Heart left ventricle (tissue), 16 donors: ENCODE data around the gene POTEM. TPM values are rescaled to one million over a fixed set of nuclear protein-coding genes. Genes with fewer than 3 reads are reported as not detected.
"Not testable (repeated sequence)": the region's sequence is repeated elsewhere in the genome, so short reads cannot be mapped to it uniquely, and the experiment has no call there.

Source experiments
- ATAC-seq, 4 donors: fragments of 200-7000 bp; cut with Tn5 transposase; one replicate each; pipeline ENCODE4 v1.9.1; 2020 to 2022; ENCODE audit warnings: moderate library complexity in 4 of 4, mild to moderate bottlenecking in 3 of 4, moderate number of reproducible peaks in 1 of 4
- DNase-seq, 5 donors: peaks; one replicate each; pipeline ENCODE4 v3.0.0-alpha.2; 2020
- H3K27ac ChIP-seq, 12 donors: fragments of 200-600 bp; sonication (generic) in 4 of 12; one replicate each; pipeline versions ENCODE4 v1.5.0 to v1.8.0; 2016 to 2022; ENCODE audit warnings: mild to moderate bottlenecking in 2 of 12
- H3K27me3 ChIP-seq, 9 donors: fragments of 200-600 bp; sonication (generic) in 2 of 9; one replicate each; pipeline versions ENCODE4 v1.5.1 to v1.8.0; 2016 to 2022; ENCODE audit warnings: mild to moderate bottlenecking in 3 of 9
- H3K36me3 ChIP-seq, 9 donors: fragments of 200-600 bp; sonication (generic) in 2 of 9; one replicate each; pipeline versions ENCODE4 v1.5.0 to v1.8.0; 2018 to 2022; ENCODE audit warnings: mild to moderate bottlenecking in 2 of 9
- H3K4me1 ChIP-seq, 12 donors: fragments of 200-600 bp; sonication (generic) in 4 of 12; one replicate each; pipeline versions ENCODE4 v1.5.0 to v1.8.0; 2016 to 2022; ENCODE audit warnings: mild to moderate bottlenecking in 3 of 12
- H3K4me3 ChIP-seq, 12 donors: fragments of 200-600 bp; sonication (generic) in 4 of 12; one replicate each; pipeline versions ENCODE4 v1.5.0 to v1.8.0; 2017 to 2022; ENCODE audit warnings: mild to moderate bottlenecking in 9 of 12, moderate library complexity in 4 of 12
- H3K9me3 ChIP-seq, 12 donors: fragments of 200-600 bp; sonication (generic) in 4 of 12; one replicate each; pipeline versions ENCODE4 v1.5.0 to v1.8.0; 2016 to 2022; ENCODE audit warnings: mild to moderate bottlenecking in 1 of 12
- WGBS, 4 donors: extraction: QIAGEN DNeasy Blood & Tissue Kit in 2 of 4; methylation state at CpG; one replicate each; pipeline versions ENCODE4 v1.1.5 to v1.1.7; 2013 to 2018; 5-methylcytosine and 5-hydroxymethylcytosine counted together
- intact Hi-C, 10 donors: fragments of 100-400 bp; cut with DNase I; formaldehyde crosslinking; loops; one replicate each; pipeline versions ENCODE4 v1.11.1 to v1.14.2; 2022
- long read RNA-seq, 3 donors: library from polyadenylated mRNA; unstranded; transcript quantifications; one replicate each; pipeline ENCODE4 v2.0.0, GENCODE V29; 2020 to 2021
- polyA plus RNA-seq, 2 donors: library from polyadenylated mRNA; stranded (reverse); fragments of 200-250 nt; gene quantifications; one replicate each; pipeline ENCODE4 v1.2.3, GENCODE V29; 2013
- total RNA-seq, 9 donors: library from RNA; depleted of rRNA in 2 of 9; stranded (reverse); fragments of >200 nt in 2 of 9; fragmentation: NEBNext Ultra II Directional in 3 of 9; extraction: Animal tissue kit (Norgen Biotek cat#: 25700) in 3 of 9; gene quantifications; one replicate each; pipeline versions ENCODE4 v1.1.0 to v1.2.4, GENCODE V29; 2016 to 2023
- donor health status: ischemic (EF 13 %, LVEDD 7.1; RV severe dilation, severe dysfunction).
- donor health status: healthy with polysubstance abuse.
- donor health status: DM: no; HTN: yes; CAD: no.
- donor health status: DM: no; HTN: no; CAD: no.
- donor health status: ischemic (EF 25% LVEDD 6.9; RV normal size, moderate dysfunction).
- donor health status: ischemic (EF 25% LVEDD 5.7; RV mildly dilated, moderate dysfunction).
- donor health status: healthy.
- donor health status: DM: yes; HTN: yes; CAD: no.
- donor health status: ischemic (EF 35%, LVEDD 5.7; RV mildly dilated, moderate dysfunction).
- donor health status: nonischemic (EF 11% LVEDD 7.7; RV severe dilation, severe dysfunction).
- donor health status: DM: yes; HTN: yes; CAD: no.
- donor health status: PGD.
- donor health status: ischemic (EF 29% LVEDD 5.4; RV normal size, mild dysfunction).
- donor health status: nonischemic (EF 23%, LVEDD 6.1; RV moderate dilation, normal function).

POTEM gene
- total RNA-seq, result not detected
- not detected for polyA plus RNA-seq
- long read RNA-seq, donor 1, result 0 reads
- long read RNA-seq, donor 2, result 0 reads
- long read RNA-seq, donor 3, result 0 reads

DNA sequence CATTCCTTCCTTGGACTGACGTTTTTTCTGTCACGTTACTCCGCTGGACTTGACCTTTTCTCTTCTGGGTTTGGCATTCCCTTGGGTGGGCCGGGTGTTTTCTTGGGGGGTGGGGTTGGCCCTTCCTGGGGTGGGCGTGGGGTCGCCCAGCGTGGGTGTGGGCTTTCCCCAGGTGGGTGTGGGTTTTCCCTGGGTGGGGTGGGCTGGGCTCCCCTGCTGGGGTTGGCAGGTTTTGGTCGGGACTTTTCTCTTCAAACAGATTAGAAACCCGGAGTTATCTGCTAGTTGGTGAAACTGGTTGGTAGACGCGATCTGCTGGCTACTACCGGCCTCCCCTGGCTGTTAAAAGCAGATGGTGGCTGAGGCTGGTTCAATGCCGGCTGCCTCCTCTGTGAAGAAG, at the start of gene POTEM:
POTEM (plus strand) TSS at position 301 of the 400 bp plus-strand sequence; CDS start at position 353, 52 bp downstream.
- H3K9me3 ChIP-seq, ATAC-seq, H3K27ac ChIP-seq, DNase-seq, H3K4me1 ChIP-seq, H3K27me3 ChIP-seq, H3K4me3 ChIP-seq, intact Hi-C loops, H3K36me3 ChIP-seq: not testable (repeated sequence)
- no CpG with 5 or more reads among the region's 13 CpGs for WGBS, 4 donors

DNA sequence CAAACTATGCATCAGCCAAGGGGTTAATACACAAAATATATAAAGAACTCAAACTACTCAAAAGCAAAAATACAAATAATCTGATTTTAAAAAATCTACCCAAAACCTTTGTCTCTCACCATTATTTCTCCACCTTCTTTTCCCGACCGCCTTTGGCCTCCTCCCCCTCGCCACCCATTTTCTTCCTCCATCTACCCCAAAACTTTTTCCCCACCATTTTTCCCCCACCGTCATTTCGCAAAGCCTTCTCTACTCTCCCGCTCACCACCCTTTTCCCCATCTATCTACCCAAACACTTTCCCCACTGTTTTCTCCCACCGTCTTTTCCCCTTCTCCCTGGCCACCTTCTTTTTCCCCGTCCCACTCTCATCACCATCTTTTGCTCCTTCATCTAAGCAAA, 48.9 kb upstream of the POTEM start:
- 69 to 100% (median 79%) methylated on average over 3 to 7 of the region's 8 CpGs; no CpG with 5 or more reads in 1 of the 4 donors for WGBS, 4 donors
- H3K9me3 ChIP-seq, DNase-seq, H3K27me3 ChIP-seq, H3K4me1 ChIP-seq, H3K36me3 ChIP-seq, H3K4me3 ChIP-seq, intact Hi-C loops, ATAC-seq, H3K27ac ChIP-seq: not testable (repeated sequence)

DNA sequence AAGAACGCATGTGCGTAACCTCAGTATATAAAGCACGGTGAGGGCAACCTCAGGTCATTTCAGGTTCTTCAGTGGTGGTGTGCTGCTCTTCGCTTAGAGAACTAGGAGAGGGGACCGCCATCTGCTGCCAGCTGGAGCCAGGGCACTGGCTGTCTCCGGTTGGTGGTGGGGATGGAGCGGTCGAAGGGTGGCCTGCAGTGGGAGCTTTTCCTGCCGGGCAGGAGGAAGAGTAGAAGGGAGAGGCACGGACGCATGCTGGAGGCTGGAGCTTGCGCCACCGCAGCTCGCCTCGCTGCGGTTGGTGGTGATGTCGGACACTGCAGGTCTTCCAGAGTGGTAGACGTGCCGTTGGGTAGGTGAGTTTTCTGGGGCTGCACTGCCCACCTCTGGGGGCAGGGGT, 47.2 kb upstream of the POTEM start:
- DNase-seq, H3K36me3 ChIP-seq, ATAC-seq, intact Hi-C loops, H3K27ac ChIP-seq, H3K4me1 ChIP-seq, H3K4me3 ChIP-seq, H3K9me3 ChIP-seq, H3K27me3 ChIP-seq: not testable (repeated sequence)
- WGBS, 4 donors, result 73 to 84% (median 82%) methylated on average over 3 to 5 of the region's 19 CpGs; no CpG with 5 or more reads in 1 of the 4 donors

DNA sequence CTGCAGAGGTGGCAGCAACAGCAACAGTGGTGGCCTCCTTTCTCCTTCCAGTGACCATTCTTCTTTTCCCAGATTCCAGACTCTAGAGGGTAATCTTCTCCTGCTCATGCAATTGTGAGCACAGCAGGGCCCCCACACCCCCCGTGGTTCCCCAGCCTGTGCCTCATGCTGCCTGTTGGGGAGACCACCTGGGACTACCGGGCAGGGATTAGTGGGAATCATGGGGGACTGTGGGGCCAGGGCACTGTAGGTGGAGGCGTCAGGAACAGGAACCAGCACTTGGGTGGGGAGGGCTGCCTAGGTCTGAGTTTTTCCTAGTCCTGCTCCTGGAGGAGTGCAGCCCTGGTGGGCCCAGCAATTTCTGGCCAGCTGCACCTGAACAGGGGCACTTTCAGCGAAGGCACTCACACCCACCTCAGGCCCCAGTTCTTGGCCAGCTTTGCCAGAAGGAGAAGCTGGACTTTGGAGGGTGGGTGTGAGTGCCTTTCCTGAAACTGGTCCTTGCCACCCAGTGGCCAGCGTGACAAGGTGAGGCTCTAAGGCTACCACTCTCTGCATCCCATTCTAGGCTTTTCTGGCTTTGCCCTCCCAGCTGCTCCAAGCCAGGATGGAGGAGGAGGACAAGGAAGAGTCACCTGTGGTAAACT, 46.1 kb upstream of the POTEM start:
- WGBS, 4 donors, result 48 to 86% (median 60%) methylated on average over 1 to 2 of the region's 5 CpGs
- intact Hi-C loops, H3K4me3 ChIP-seq, DNase-seq, H3K36me3 ChIP-seq, H3K4me1 ChIP-seq, H3K27me3 ChIP-seq, H3K9me3 ChIP-seq, H3K27ac ChIP-seq: not testable (repeated sequence)
- ATAC-seq, result peak in 1 of 4 donors; percentile 27

DNA sequence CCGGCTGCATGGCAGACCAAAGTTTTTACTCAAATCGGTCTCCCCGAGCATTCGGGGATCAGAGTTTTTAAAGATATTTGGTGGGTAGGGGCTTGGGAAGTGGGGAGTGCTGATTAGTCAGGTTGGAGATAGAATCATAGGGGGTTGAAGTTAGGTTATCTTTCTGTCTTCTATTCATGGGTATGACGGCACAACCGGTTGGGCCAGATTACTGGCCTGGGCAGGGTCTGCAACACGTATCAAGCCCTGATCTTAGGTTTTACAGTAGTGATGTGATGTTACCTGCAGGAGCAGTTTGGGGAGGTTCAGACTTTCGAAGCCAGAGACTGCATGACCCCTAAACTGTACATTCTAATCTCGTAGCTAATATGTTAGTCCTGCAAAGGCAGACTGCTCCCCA, 30.4 kb upstream of the POTEM start:
- WGBS, 4 donors, result 82 to 90% methylated on average over 2 to 3 of the region's 9 CpGs; no CpG with 5 or more reads in 2 of the 4 donors
- intact Hi-C loops, result not testable (repeated sequence)

DNA sequence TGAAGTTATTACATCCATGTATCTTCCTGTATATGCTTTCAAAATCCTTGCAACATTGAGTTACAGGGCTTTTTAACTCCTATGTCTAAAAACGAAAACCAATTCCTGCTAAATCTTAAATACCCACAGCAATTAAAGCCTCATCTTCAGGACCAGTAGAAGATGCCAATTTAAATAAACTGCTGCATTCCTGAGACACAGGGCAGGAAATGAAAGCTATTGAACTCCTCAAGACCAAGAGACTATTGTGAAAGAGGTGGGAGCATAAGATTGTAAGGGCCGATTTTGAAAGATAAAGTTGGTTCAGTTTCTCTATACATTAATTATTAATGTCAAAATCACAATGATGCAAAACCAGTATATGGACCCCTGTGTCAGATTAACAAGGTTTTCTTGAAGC, 28.5 kb upstream of the POTEM start:
- H3K4me1 ChIP-seq, H3K36me3 ChIP-seq, H3K4me3 ChIP-seq, intact Hi-C loops, H3K27ac ChIP-seq, ATAC-seq, H3K9me3 ChIP-seq, H3K27me3 ChIP-seq, DNase-seq: not testable (repeated sequence)
- WGBS, 4 donors, result no CpG with 5 or more reads among the region's 2 CpGs

More for the DNA sequence above, 30.4 kb upstream of the POTEM start:
- not testable (repeated sequence) for H3K36me3 ChIP-seq, H3K27ac ChIP-seq, ATAC-seq, H3K27me3 ChIP-seq, H3K4me3 ChIP-seq, H3K4me1 ChIP-seq, H3K9me3 ChIP-seq
- peak in 1 of 5 donors; percentile 6 for DNase-seq

DNA sequence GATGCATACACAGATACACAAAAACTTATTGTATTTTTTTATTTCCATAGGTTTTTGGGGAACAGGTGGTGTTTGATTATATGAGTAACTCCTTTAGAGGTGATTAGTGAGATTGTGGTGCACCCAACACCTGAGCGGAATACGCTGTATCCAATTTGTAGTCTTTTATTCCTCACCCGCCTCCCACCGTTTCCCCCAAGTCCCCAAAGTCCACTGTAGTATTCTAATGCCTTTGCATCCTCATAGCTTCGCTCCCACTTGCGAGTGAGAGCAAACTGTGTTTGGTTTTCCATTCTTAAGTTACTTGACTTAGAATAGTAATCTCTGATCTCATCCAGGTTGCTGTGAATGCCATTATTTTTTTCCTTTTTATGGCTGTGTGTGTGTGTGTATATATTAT, 17.3 kb upstream of the POTEM start:
- ATAC-seq, H3K27me3 ChIP-seq, intact Hi-C loops, H3K27ac ChIP-seq, H3K4me1 ChIP-seq, H3K4me3 ChIP-seq, H3K36me3 ChIP-seq, H3K9me3 ChIP-seq: not testable (repeated sequence)
- 32 to 79% (median 61%) methylated on average over 2 to 5 of the region's 6 CpGs for WGBS, 4 donors
- DNase-seq, result peak in 1 of 5 donors; percentile 21

DNA sequence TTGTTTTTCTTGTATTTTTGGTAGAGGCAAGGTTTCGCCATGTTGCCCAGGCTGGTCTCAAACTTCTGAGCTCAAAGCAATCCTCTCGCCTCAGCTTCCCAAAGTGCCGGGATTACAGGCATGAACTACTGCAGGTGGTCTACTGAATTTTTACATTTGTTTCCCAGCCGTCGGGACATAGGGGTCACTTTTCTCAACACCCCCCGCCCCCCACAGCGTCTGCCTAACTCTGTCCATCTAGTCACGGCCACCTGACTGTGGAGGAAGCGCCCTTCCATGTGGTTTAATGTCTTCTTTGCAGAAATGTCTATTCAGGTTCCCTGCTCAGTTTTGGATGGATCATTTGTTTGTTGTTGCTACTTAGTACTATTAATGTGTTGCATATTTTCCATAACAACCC, 14.1 kb upstream of the POTEM start:
- DNase-seq, result peak in 3 of 5 donors; percentile 6 to 59 (median 20)

DNA sequence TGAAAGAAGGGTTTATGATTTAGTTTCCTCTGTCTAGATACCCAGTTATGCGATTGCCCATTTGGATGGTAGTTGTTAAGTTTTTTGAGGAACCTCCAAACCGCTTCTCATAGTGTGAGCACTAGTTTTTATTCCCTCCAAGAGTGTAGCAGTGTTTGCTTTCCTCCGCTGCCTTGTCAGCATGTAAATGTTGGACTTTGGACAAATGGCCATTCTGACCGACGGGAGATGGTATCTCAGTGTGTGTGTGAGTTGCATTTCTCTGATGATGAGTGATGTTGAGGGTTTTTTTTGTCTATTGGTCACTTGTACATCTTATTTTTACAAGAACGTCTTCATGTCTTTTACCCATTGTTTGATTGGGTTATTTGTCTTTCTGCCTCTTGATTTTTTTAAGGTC, 11.4 kb upstream of the POTEM start:
- H3K27me3 ChIP-seq, intact Hi-C loops, H3K27ac ChIP-seq, DNase-seq, H3K36me3 ChIP-seq, H3K9me3 ChIP-seq, ATAC-seq, H3K4me1 ChIP-seq, H3K4me3 ChIP-seq: not testable (repeated sequence)
- WGBS, 4 donors, result 56 to 64% (median 60%) methylated on average over 3 to 6 of the region's 6 CpGs

More for the DNA sequence above, 14.1 kb upstream of the POTEM start:
- H3K36me3 ChIP-seq, H3K4me1 ChIP-seq, intact Hi-C loops, H3K9me3 ChIP-seq, H3K27ac ChIP-seq, H3K4me3 ChIP-seq, ATAC-seq, H3K27me3 ChIP-seq: not testable (repeated sequence)
- WGBS, 4 donors, result 67 to 75% (median 70%) methylated on average over 9 of the region's 9 CpGs

DNA sequence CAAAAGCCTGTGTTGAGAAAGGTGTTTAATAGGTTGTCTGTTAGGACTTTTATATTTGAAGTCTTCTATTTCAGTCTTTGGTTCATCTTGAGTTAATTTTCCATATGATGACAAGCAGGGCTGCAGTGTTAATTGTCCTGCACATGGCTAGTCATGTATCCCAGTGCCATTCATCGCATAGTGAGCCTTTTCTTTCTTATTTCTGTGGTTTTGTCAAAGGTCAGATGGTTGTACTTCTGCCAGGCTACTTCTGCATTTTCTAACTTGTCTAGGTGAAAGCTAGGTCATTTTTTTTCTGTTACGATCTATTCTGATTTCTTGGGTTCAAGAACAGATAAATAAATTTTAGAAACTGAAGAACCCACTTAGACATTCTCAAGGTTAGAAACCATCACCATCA, 5.7 kb upstream of the POTEM start:
- H3K4me1 ChIP-seq, H3K36me3 ChIP-seq, H3K27me3 ChIP-seq, H3K4me3 ChIP-seq, intact Hi-C loops, H3K27ac ChIP-seq, ATAC-seq, H3K9me3 ChIP-seq, DNase-seq: not testable (repeated sequence)
- WGBS, 4 donors, result 27 to 63% (median 41%) methylated on average over 1 of the region's 2 CpGs

DNA sequence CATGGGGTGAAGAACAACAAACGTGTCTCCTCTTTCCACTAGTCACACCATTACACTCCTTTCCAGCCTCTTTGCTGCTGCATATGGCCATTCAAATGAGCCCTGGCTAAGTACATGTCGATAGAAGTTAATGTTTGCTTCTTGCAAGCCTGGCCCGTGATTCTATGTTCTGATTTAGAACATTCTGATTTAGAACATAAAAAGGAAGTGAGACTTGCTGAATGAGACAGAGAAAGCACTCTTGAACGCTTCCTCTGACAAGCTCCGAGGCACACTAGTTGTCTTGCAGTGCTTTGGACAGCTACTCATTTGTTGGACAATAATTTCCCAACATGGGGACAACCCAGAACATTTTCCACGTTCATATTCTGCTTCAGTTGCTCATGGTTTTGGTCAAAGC, 5.1 kb upstream of the POTEM start:
- H3K36me3 ChIP-seq, DNase-seq, H3K4me1 ChIP-seq, H3K9me3 ChIP-seq, H3K4me3 ChIP-seq, ATAC-seq, H3K27ac ChIP-seq, intact Hi-C loops, H3K27me3 ChIP-seq: not testable (repeated sequence)
- no CpG with 5 or more reads among the region's 6 CpGs for WGBS, 4 donors
